ENCODE measurements around the gene FAM124A.

DNA sequence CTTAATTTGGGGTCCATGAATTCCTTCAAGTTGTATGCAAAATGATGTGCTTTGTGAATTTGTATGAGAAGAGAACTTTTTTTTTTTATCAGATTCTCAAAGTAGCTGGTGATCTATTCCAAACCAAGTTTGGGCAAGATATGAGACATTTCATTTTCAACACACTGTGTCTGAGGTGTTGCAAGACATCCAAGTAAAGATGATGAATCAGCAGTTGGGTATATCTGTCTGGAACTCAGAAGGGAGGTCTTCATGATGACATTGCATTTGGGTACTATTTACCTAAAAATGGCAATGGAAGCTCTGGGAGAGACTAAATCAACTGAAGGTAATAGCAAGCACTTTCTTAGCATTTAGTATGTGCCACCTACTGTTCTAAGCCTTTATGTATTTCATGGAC is 2.8 kb downstream of the FAM124A start:
- TF ChIP-seq, protein P1, sequence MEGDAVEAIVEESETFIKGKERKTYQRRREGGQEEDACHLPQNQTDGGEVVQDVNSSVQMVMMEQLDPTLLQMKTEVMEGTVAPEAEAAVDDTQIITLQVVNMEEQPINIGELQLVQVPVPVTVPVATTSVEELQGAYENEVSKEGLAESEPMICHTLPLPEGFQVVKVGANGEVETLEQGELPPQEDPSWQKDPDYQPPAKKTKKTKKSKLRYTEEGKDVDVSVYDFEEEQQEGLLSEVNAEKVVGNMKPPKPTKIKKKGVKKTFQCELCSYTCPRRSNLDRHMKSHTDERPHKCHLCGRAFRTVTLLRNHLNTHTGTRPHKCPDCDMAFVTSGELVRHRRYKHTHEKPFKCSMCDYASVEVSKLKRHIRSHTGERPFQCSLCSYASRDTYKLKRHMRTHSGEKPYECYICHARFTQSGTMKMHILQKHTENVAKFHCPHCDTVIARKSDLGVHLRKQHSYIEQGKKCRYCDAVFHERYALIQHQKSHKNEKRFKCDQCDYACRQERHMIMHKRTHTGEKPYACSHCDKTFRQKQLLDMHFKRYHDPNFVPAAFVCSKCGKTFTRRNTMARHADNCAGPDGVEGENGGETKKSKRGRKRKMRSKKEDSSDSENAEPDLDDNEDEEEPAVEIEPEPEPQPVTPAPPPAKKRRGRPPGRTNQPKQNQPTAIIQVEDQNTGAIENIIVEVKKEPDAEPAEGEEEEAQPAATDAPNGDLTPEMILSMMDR (IDR thresholded peaks at IDR 0.05) = no peak
- TF ChIP-seq POLR2A (IDR thresholded peaks at IDR 0.05) = no peak
